HG03045 (cell line): Measurements from ENCODE around the gene DPP4.
A peak's percentile ranks its signal among the peaks of the same experiment; 100 is the strongest.

Source experiments
- ATAC-seq: cut with Tn5 transposase; IDR thresholded peaks from one replicate; pipeline ENCODE4 v1.9.1; 2021; ENCODE audit warnings: mild to moderate bottlenecking, moderate library complexity; ENCODE audit not compliant: unreplicated experiment

The DPP4 gene

GRCh38 chr2:162073888-162074631, at the start of gene DPP4:
Gene DPP4, minus strand, starts transcription at chr2:162074215. Its CDS starts 234 bp downstream, at chr2:162073981.
- ATAC-seq: peak; percentile 91

- no peak for ATAC-seq
Measured at GRCh38 chr2:162118166-162119031, 44.4 kb upstream of the DPP4 start.

GRCh38 chr2:162116352-162116751, 42.3 kb upstream of the DPP4 start:
- no peak for ATAC-seq

GRCh38 chr2:162115076-162115475, 41.1 kb upstream of the DPP4 start:
- no peak for ATAC-seq

DNA sequence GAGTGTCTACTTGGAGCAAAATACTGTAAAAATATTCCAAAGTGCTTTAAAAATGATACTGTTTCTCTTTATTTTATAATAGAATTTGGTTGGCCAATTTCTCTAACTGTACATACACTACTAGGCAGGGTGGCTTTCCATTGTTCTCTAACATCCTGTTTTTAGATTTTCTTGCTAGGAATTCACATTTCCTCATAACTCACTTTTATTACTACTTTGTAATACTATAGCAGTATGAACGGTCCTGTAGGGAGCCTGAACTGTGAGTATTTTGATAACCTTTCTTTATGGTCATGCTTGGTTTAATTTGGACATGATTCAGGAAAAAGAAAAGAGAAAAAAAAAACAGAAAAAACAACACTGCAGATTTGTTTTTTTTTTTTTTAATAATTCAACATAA, 40.3 kb upstream of the DPP4 start:
- ATAC-seq: no peak

DNA sequence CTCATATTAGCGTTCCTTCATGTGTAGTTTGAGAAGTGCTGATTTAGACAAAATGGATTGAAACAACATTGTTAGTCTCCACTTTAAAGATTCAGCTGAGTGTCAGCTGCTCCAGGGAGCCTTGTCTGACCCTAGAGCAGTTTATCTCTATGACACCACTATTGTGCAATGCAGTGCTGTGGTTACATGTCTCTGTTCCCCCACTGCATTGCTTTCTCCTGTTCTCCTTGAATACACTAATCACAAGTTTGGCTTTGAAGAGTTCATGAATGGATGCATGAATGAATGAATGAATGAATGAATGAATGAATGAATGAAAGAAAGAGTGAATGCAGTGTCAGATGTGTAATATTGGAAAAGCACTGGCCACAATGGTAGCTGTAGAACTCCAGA, 39.8 kb upstream of the DPP4 start:
- no peak for ATAC-seq

- ATAC-seq: no peak
Measured at GRCh38 chr2:162113088-162113775, 39.2 kb upstream of the DPP4 start.

DNA sequence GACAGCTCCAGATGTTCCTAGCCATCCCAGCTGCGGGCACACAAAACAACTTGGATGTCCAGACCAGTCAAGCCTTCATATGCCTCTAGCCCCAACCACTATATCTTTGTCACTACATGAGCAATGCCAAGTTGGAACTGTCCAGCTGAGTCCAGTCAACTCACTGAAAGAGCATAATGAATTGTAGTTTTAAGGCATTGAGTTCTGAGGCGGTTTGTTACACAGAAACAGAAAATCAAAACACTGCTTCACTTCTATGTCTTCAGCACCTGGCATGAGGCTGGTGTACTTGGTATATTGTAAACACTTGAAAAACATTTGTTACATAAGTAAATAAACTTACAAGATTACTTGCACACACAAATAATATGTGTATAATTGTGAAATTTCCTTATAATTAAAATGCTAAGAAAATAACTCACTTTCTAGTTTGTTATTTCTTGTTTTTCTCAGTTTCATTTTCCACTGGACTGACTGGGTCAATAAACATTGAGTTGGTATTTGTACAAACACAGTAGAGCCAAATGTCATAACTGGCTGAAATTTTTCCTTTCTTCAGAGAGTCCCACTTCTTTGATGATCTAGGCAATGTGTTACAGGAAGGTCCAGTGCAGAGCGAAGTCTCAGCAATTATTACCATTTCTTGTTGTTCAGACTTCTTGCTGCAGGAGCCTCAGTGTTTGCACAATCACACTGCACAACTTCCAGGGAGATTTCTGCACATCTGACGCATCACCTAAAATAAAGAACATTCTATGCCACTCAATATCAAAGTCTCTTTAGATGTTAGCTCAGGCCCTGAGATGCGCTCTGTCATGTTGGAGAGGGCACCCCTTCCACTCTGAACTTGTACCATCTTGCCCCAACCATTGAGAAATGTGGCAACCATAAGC, 38.2 kb upstream of the DPP4 start:
- ATAC-seq: no peak

DNA sequence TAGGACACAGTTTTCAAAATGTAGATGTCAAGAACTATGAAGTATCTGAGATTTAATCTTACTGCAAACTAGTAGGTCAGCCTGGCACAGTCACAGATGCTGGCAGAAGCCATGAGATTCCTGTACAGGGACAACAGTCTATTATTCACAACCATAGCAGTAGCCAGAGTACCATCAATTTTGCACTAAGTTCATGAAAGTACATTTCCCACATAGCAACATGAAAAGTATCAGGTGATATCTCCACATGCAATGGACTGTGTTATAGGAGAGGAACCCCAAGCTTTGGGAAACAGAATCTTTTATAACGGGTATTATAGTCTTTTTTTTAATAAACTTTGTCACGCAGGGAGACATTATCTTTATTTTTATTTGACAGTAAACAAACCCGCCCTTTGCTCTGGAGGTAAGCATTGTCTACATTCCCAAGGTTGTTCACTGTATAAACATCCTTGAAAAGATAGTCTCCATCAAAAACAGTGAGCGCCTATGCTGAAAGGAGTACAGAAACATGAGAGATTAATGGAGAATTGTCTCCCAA, 33.4 kb upstream of the DPP4 start:
- no peak for ATAC-seq

GRCh38 chr2:162106746-162107145, 32.7 kb upstream of the DPP4 start:
- ATAC-seq: no peak

GRCh38 chr2:162106146-162106551, 32.1 kb upstream of the DPP4 start:
- ATAC-seq: no peak

DNA sequence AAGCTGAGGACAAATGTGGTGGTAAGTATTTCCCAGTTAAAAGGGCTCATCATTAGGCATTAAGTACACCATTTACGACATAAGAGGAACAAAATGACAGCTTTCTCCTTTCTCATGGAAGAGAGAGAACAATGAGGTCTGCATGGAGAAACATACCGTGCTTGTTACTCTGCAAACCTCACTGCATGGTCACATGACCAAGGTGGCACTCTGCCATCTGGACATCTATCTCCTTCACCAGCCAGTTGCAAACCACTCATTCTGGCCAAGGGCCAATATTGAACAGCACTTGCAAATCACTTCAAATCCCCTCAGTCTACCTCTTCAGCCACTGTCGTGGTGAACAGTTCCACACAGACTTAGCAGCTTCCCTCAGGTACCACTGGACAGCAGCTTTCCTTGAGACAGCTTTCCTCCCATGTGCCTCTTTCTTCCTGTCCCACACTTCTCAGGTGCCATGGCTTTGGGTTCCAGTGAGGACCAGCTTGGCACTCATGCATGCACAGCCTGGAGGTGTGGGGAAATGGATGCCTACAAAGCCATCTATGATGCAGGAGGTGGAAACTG, 29.5 kb upstream of the DPP4 start:
- ATAC-seq: no peak

DNA sequence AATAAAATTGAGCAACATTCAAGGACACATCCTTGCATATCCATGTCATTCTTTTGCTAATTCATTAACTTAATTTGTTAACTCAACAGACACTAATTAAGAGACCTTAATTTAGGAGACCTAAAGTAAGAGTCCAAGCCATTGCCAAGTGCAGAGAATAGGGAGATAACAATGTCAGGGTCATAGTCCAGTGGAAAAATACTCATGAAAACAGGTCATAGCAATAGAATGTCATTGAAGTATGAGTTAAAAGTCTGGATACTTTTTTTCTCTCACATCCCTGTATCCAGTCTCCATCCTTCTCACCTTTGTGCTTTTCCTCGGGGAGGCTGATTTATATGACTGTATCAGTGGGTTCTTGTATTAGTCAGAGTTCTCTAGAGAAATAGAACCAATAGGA, 26.6 kb upstream of the DPP4 start:
- ATAC-seq: no peak

- no peak for ATAC-seq
Measured at GRCh38 chr2:162099836-162100235, 25.8 kb upstream of the DPP4 start.

- ATAC-seq: no peak
Measured at GRCh38 chr2:162092658-162093556, 18.9 kb upstream of the DPP4 start.

- no peak for ATAC-seq
Measured at GRCh38 chr2:162092008-162092390, 18.0 kb upstream of the DPP4 start.

GRCh38 chr2:162091325-162092007, 17.5 kb upstream of the DPP4 start:
- no peak for ATAC-seq

DNA sequence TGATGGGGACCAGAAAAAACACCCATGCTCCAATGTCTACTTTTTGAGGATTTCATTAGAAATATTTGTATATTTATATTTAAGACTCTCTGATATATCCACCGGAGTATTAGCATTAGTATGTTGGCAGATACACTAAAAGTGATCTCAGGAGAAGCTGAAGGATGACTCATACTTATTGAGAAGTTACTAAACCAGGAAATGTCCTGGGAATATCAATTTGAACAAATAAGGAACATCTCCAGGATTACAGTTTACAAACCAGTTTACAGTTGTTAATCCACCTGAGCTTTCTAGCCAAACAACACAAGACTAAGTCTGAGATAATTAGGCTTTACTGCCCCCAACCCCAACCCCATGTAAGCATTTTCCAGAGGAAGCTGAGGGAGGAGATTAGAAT, 16.1 kb upstream of the DPP4 start:
- no peak for ATAC-seq
